Measurements from ENCODE around the gene UGT1A9. TPM values are rescaled to one million over a fixed set of nuclear protein-coding genes. Genes with fewer than 3 reads are reported as not detected.

UGT1A9 gene
- total and polyA plus RNA-seq, 7 donors: not detected

GRCh38 chr2:233816334-233816733 lies 144.6 kb downstream of the UGT1A9 start:
- TF ChIP-seq CTCF (IDR thresholded peaks at IDR 0.05): no peak
- Histone ChIP-seq H3K27me3 (ENCODE audit: insufficient read depth in 3 of 3, low read length in 2 of 3) (peaks cover 0 to 4% (median 0%) of the 10 kb centered on the region in 3 donors), H3K9me3 (no peaks in the 10 kb centered on the region), H3K4me3 (no peak overlapping the region), H3K27ac (no peak overlapping the region), H3K36me3 (ENCODE audit: insufficient read depth in 1 of 2, low read depth in 1 of 2) (no peaks in the 10 kb centered on the region), H3K4me1 (no peaks in the 10 kb centered on the region)
- no peak for ATAC-seq
- DNase-seq: no peak
- intact Hi-C loops (cut with DNase I): no loop called here
- WGBS, 3 donors: 32 to 50% (median 44%) methylated on average over 2 of the region's 2 CpGs

- ATAC-seq (no peak), DNase-seq (no peak)
- H3K4me1 ChIP-seq: no peaks in the 10 kb centered on the region
- H3K4me3 ChIP-seq: no peak overlapping the region
- no peak overlapping the region for H3K27ac ChIP-seq
- peaks cover 0 to 4% (median 0%) of the 10 kb centered on the region in 3 donors for H3K27me3 ChIP-seq (ENCODE audit: insufficient read depth in 3 of 3, low read length in 2 of 3)
- no peak for TF ChIP-seq CTCF (IDR thresholded peaks at IDR 0.05)
- 77 to 84% (median 81%) methylated on average over 4 of the region's 4 CpGs for WGBS, 3 donors
- H3K9me3 ChIP-seq: no peaks in the 10 kb centered on the region
- intact Hi-C loops (cut with DNase I): no loop called here
- no peaks in the 10 kb centered on the region for H3K36me3 ChIP-seq (ENCODE audit: insufficient read depth in 1 of 2, low read depth in 1 of 2)
These were observed 145.1 kb downstream of the UGT1A9 start for GRCh38 chr2:233816771-233817170.

DNA sequence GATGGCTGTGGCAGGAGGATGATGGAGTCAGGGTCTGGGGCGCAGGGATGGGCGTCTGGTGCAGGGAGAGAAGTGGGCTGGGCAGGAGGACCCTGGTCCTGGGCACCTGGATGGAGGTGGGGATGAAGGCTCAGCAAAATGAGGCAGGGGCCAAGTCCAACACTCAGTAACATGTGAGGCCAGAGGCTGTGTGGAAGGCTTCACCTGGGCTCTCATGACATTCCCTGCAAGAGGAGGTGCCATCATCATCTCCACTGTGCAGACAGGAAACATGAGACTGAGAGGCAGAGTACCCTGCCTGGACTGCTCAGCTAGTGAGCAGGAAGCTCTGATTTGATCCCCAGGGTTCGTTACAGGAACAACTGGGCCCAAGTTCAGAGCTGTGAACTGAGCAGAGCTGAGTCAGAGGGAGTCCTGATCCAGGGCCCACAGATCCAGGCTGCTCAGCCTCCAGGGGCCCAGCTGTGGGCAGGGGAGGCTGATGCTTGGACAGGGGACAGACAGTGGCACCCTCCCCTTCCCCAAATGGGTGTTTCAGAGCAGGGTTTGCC lies 145.7 kb downstream of the UGT1A9 start:
- Histone ChIP-seq H3K4me1 (no peaks in the 10 kb centered on the region), H3K27me3 (ENCODE audit: insufficient read depth in 3 of 3, low read length in 2 of 3) (peaks cover 0 to 4% (median 0%) of the 10 kb centered on the region in 3 donors), H3K4me3 (no peak overlapping the region), H3K36me3 (ENCODE audit: insufficient read depth in 1 of 2, low read depth in 1 of 2) (no peaks in the 10 kb centered on the region), H3K9me3 (no peaks in the 10 kb centered on the region), H3K27ac (no peak overlapping the region)
- no peak for TF ChIP-seq CTCF (IDR thresholded peaks at IDR 0.05)
- DNase-seq (no peak), ATAC-seq (no peak)
- 67 to 76% (median 75%) methylated on average over 3 of the region's 3 CpGs for WGBS, 3 donors
- intact Hi-C loops (cut with DNase I): no loop called here

- Histone ChIP-seq H3K27me3 (ENCODE audit: insufficient read depth in 3 of 3, low read length in 2 of 3) (peaks cover 0 to 4% (median 0%) of the 10 kb centered on the region in 3 donors), H3K4me3 (no peak overlapping the region), H3K9me3 (no peaks in the 10 kb centered on the region), H3K36me3 (ENCODE audit: insufficient read depth in 1 of 2, low read depth in 1 of 2) (no peaks in the 10 kb centered on the region), H3K27ac (no peak overlapping the region), H3K4me1 (no peaks in the 10 kb centered on the region)
- ATAC-seq: no peak
- WGBS, 3 donors: 83 to 88% (median 84%) methylated on average over 11 of the region's 11 CpGs
- no peak for TF ChIP-seq CTCF (IDR thresholded peaks at IDR 0.05)
- intact Hi-C loops (cut with DNase I): no loop called here
- DNase-seq: no peak
These were observed 146.4 kb downstream of the UGT1A9 start for GRCh38 chr2:233817995-233818638.
